ENCODE results near the gene B4GALT2.

The B4GALT2 gene

DNA sequence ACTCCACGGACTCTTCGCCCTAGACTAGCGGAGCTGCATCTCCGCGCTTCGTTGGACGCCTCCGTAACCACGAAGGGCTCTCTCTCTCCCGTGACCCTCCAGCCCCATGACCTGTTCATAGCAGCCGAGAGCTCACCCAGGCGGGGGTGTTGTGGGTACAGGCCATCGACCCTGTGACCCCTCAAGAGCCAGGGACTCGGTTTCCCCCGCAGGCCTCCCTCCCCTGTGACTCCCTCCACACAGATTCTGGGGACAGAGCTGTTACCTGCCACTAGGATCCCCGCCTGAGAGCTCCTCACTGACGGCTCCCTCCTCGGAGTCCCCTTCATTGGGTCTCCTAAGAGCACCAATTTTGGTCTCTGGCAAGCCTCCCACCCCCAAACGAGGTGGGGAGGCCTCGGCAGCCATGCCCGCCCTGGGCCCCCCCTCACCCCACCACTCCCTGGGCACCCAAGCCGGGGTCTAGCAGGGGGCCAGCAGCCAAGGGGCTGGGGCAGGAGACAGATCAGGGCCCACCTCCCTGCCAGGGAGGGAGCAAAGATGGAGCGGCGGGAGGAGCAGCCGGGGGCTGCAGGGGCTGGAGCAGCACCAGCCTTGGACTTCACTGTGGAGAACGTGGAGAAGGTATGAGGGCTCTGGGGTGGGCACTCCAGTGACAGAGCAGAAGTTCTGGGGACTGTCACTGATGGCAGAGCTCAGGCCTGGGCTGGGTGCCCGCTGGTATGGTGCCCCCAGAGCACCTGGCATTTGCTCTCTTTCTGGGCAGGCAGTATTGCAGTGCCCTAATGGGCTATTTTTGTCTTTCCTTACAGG, 31.7 kb upstream of the B4GALT2 start:
- no peak for DNase-seq

DNA sequence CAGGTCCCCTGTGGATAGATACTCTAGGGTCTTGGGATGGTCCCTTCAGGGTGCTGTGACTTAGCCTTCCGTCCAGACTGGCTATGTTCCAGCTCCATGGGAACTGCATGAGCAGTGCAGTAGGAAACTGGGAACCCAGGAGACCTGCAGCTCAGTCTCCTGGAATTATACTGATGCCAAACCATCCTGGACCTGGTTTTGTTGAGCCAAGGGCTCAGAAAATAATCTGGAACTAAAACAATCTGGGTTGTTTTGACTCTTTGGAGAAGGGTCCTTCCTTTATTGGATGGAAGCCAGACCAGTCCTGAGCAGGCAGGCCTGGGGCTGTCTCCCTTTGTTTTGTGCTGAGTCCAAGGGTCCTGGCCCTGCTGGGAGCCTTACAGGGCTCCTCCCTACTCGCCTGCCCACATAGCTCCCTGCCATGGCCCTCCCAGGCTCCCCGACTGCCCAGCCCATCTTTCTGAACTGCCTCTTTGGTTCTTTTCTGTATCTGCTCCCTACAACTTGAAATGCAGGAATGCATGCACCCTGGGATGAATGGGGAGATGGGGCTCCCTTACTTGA, 31.1 kb upstream of the B4GALT2 start:
- DNase-seq = no peak

DNA sequence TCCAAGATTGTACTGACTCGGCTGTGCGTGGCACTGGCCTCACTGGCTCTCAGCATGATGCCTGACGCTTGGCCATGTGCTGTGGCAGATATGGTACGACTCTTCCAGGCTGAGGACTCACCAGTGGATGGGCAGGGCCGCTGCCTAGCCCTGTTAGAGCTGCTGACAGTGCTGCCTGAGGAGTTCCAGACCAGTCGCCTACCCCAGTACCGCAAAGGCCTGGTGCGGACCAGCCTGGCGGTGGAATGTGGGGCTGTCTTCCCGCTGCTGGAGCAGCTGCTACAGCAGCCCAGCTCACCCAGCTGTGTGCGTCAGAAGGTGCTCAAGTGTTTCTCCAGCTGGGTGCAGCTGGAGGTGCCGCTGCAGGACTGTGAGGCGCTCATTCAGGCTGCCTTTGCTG, 29.3 kb upstream of the B4GALT2 start:
- DNase-seq = no peak

DNA sequence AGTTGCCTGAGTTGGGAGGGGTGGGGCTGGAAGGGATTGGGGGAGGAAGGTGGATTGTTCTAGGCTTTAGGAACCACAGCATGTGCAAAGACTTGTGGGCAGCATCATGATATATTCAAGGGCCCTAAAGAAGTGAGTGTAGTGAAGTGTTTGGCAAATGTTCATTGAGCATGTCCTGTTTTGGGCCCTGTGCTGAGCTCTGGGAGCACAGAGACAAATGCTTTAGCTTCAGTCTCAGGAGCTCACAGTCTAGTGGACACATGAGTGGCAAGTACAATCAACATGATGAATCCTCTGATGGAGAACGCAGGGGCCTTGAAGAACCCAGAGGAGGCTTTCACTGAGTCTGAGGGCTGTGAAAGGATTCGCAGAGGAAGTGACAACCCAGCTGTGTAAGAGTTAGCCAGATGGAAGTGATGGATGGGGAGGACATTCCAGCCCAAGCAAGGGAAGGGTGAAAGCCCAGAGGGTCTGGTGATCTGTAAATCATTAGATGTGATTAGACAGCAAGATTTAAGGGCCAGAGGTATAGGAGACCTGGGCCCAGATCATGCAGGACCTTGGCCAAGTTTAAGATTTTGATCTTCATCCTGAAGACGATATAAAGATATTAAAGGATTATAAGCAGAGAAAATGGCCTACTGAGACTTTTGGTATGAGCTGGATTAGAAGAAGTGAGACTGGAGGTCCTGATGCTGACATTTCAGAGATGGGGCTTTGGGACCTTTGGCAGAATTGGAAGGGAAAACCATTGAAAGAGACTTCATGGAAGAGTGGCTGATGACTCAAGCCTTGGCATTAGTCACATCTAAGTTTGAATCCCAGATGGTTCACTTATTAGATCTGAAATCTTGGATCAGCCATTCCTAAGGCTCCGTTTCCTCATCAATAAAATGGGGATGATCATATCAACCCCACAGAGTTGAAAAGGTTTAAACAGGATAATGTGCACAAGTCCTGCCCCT, 27.7 kb upstream of the B4GALT2 start:
- no peak for DNase-seq

DNA sequence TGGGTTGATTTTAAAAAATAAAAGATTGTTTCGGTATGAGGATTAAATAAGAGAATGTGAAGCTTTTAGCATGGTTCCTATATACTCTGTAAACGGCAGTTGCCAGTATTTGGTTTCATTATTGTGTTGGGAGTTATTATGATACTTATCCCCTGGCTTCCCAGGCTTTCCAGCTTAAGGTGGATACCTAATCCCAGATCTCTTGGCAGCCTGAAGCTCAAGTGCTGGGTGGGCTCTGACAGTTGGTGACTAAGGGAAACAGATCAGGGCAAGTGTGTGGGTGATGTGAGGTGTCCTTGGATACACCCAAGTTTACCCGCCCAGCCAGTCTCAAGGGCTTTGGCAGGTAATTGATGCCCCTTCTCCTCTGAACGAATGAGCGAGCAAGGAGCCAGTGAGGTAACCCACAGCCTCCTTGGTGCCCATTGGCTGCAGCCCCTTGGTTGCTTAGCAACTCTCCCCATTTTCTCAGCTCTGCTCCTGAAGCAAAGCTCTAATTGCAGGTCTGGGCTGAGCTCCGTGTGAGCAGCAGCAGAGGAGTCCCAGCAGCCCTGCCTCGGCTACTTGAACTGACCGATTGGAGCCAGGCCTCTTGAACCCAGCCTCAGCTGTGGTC, 26.2 kb upstream of the B4GALT2 start:
- DNase-seq = peak; percentile 82

DNA sequence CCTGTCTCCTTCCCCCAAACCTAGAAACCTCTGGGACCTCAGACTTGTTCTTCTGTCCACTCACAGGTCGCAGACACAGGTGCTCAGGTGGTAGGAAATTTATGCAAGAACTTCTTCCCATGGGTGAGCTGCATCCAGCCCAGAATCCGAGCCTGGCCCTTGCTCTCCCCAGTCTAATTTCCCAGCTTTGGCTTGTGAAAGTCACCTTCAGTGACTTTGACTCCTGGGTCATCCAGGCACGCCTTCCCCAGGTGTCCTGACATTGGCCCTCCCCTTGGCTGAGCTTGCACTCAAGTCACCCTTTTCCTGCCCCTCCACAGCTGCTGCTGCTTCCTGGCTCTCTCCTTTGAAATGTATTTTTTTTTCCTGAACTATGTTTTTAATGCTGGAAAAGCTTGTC, 25.6 kb upstream of the B4GALT2 start:
- no peak for DNase-seq

DNA sequence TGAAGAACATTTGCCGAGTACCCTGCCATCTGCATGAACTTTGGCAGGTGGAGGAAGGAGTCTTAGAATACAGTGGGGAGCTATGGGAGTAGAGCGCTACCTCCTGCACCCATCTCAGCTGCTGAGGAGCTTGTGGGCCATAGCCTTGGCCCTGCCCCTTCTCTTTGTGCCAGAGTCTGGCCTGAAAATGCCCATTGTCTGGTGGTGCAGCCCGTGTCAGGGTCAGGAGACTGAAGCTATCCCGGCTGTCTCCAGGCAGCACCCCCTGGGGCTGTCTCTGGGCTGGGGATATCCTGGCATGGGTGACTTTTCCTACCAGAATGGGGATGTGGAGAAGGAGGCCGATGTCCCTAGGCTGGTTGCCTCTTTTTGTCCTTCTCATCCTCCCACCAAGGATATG, 25.0 kb upstream of the B4GALT2 start:
- no peak for DNase-seq

DNA sequence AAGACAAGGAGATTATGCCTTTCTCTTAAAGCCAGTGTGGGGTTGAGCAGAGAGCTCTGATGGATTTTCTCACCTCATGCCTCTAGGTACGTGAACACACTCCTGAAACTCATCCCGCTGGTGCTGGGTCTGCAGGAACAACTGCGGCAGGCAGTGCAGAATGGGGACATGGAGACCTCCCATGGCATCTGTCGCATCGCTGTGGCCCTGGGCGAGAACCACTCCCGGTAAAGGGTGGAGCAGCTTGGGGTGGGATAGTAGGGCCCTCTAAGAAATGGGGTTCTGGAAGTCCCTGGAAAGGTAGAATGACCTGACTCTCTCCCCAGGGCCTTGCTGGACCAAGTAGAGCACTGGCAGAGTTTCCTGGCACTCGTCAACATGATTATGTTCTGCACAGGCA, 22.8 kb upstream of the B4GALT2 start:
- no peak for DNase-seq

DNA sequence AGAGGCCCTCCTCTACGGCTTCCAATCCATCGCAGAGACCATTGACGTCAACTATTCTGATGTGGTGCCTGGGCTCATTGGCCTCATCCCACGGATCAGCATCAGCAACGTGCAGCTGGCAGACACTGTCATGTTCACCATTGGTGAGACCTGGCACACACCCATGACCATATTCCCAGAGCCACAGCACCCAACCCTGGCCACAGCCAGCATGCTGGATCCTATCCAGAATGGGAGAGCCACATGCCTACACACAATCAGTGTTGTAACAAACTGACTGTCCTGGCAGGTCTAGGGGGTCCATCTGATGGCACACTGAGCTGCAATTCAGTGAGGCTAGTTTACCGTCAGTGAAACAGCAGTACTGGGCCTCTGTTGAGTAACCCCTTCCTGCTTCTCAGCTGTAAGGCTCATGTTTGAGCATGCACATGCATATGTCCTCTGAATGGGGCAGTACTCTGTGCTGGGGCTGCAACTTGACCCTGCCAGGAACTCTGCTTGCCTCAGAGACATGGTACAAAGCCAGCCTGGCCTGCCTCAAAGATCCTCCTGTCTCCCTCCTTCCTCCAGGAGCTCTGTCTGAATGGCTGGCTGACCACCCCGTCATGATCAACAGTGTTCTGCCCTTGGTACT, 21.5 kb upstream of the B4GALT2 start:
- DNase-seq = no peak

DNA sequence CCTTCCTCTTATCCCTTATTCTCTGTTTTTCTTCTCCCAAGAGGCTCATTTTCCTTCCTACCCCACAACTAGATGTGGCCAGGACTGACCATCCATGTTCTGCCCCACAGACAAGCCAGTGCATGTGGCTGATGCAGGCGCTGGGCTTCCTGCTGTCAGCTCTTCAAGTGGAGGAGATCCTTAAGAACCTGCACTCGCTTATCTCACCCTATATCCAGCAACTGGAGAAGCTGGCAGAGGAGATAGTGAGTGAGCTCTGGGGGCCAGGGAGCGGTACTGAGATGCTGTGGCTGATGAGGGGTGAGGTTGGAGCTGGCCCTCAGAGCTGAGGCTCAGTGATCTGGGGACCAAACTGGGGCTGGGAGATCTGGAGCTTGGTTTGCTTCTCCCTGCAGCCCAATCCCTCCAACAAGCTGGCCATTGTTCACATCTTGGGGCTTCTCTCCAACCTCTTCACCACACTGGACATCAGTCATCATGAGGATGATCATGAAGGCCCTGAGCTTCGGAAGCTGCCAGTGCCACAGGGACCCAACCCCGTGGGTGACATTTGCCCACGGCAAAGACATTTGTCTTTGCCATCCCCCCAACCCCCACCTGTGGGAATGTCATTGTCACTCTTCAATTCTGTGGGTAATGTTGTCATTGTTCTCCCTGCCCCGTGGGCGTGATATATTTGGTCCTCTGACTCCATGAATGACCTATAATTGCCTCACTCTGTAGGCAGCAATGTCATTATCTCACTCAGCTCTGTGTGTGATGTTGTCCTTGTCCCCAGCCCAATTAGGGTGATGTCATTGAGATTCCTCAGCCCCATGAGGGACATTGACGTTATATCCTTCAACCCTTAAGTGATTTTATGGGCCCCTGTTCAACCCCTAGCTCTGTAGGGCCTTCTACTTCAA, 20.4 kb upstream of the B4GALT2 start:
- no peak for DNase-seq

DNA sequence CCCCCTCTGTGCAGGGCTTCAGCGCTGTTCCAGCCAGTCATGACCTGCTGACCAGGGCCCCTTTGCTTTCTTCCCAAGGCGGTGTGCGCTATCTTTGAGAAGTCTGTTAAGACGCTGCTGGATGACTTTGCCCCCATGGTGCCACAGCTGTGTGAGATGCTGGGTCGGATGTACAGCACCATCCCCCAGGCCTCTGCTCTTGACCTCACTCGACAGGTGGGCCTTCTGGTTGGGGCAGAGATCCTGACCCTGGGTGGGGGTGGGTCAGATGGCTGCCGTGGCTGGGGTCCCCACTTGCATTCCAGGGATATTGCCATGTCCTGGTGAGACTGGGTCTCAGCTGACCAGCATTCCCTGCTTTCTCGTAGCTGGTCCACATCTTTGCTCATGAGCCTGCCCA, 18.2 kb upstream of the B4GALT2 start:
- no peak for DNase-seq

DNA sequence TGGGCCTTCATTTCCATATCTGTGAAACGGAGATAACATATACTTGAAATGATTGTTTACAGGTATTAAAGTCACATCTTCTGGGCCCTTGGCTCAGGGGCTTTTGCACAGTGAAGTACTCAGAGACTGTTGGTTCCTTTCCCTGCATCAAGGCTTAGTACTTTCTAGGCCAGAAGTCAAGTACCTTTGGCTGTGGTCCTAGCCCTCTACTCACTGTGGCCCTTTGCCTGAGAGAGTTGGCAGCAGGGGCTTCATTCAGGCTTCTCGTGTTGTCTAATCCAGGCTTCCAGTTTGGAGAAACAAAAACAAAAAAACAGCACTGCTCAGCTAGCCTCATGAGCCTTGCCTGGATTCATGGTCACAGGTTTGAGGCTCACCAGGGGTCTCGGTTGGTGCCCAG, 17.3 kb upstream of the B4GALT2 start:
- DNase-seq = no peak

DNA sequence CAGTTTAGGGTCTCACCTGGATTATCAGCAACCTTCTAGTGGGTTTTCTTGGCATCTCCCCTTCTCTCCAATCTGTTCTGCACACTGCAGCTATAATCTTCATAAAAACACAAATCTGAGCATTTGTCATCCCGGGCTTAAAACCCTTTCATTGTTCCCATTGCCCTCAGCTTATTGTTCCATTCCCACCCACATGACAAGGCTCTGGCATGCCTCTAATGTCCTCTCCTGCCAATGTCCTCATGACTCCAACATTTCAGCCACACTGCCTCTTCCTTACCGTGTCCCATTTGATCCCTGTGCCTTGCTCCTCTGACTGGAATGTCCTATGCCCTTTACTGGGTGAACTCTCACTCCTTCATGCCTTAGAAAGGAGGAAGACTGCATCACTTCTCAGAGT, 16.7 kb upstream of the B4GALT2 start:
- DNase-seq = no peak

DNA sequence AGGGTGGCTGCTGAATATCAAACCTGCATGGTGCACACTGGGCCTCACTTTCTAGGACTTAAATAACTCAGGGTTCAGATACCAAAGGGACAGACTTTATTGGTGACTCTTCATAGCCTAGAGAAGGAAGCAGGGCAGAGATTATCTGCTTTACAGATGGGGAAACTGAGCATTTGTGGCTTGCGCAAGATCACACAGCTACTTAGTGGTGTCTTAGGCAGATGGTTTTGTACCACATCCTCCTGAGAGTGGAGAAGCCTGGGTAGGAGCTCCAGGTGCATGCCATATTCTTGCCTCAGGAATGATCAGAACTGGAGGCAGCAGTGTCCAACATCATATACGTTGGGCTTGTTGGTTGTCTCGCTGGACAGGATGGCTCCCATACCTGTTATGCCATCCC, 16.0 kb upstream of the B4GALT2 start:
- DNase-seq = no peak

DNA sequence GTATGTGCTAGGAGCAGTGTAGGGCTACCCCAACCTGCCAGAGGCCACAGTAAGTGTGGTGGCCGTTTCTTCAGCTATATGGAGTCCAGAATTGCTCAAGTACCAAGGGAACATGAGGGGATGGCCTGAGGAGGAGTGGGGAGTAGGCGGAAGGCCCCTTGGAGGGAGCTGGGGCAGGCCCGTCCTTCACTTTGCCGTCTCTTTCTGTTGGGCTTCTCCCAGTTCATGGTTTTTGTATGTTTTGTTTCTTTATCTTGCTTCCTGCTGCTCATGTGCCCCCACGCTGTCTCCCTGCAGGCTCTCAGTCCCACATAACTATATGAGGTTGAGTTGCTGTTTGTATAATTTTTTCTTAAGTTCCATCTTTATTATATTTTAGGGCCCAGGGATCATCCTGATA, 15.1 kb upstream of the B4GALT2 start:
- DNase-seq = no peak

DNA sequence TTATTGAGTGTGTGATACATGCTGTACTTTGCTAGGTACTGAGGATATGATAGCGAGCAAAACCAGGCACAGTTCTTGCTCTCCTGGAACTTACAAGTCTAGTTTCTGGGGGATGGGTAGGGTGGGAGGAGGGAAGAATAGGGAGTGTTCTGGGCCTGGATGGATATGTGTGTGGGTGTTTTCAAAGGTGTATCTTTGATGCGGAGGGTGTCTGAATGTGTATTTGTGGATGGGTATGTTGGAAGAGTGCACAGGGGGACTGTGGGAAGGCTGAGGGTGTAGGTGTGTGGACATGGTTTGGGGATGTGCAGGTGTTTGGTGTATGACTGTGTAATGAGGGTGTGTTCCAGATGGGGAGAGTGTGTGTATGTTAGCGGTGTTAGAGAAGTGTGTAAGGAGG, 13.7 kb upstream of the B4GALT2 start:
- DNase-seq = no peak

DNA sequence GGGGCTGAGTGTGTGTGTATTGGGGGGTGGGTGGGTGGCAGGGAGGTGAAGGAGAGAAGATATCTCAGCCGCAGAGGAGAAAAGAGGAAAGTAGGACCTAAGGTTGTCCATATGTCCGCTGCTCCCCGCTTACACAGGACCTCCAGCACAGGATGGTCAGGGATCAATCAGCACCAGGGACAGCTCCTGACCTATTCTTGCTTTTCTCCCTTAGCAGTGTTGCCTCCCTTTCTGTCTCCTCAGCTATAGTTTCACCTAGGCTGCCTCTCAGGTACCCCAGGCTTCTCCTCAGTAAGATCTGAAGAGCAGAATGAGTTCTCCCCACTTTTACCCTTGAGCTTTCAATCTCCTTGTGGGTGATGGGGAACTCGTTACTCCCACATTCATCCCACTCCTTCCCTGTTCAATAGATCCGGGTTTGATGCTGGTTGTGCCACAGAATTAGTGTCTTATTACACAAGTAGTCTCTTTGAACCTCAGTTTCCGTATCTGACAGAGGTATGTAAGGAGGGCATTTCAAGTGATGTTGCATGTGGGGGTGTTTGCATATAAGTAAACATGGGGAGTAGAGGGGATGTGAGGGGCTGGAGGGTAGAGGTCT, 10.6 kb upstream of the B4GALT2 start:
- DNase-seq = peak; percentile 65

DNA sequence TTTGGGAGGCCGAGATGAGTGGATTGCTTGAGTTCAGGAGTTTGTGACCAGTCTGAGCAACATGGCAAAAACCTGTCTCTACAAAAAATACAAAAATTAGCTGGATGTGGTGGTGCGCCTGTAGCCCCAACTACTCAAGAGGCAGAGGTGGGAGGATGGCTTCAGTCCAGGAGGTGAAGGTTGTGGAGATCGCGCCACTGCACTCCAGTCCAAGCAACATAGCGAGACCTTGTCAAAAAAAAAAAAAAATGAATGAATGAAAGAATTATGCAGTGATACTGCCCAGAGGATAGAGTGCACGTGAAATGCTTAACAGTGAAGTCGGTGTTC, 9.6 kb upstream of the B4GALT2 start:
- no peak for DNase-seq

DNA sequence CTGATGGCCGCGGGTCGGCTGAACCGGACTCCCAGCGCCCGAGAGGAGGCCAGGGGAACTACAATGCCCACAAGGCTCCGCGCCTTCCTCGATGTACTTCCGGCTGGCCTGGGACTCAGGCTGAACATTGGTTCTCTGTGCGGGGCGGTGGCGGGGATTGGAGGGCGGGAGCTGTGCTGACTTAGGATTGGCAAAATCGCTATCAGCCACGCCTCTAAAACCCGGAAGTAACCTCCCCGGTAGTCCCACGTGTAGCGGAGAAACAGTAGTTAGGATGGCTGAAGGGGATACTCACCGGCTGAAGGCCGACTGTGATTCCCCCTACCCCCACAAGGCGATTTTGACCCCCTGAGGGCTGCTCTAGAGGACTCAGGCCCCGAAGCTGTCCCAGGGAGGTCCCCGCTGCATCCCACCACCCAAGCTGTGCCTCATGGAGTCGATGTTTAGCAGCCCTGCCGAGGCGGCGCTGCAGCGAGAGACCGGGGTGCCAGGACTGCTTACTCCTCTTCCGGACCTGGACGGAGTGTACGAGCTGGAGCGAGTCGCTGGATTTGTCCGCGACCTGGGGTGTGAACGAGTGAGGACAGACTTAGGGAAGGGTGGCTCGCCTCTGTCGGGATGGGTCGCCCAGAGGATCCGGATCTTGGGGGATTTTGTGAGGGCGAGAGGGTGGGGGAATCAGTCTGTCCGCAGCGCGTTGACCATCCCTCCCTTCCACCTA, 9.1 kb upstream of the B4GALT2 start, which contains the start of gene DPH2:
TSS of gene DPH2 (plus strand) at position 265 of the 721 bp plus-strand sequence. CDS start at position 431, 166 bp downstream.
- peak; percentile 98 for DNase-seq

DNA sequence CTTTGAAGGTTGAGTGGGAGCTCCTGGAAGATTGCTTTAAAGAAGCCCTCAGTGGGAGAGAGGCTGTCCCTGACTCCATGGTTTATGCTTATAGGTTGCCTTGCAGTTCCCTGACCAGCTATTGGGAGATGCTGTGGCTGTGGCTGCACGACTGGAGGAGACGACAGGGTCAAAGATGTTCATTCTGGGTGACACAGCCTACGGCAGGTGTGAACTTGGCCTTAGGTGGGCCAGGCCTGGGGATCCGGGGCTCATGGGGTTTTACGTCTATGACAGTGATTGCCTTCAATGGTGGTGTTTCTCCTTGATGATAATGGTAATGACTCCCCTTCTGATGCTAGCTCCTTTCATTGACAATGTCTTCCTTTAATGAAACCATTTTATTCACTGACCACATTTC, 8.5 kb upstream of the B4GALT2 start:
- no peak for DNase-seq

DNA sequence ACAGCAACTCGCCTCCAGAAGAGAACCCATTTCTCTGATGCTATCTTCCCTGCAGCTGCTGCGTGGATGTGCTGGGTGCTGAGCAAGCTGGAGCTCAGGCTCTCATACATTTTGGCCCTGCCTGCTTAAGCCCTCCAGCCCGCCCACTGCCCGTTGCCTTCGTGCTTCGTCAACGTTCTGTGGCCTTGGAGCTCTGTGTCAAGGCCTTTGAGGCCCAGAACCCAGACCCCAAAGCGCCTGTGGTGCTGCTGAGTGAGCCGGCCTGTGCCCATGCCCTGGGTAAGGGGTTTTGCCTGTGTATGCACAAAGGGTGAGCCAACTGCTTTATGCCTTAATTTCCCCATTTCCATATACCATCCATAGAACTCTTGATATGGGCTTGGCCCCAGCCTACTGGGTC, 8.1 kb upstream of the B4GALT2 start:
- no peak for DNase-seq

All from eye (tissue), 1 donor.